DMS 273 (cell line): Measurements from ENCODE around the gene ACAP3.

Experiments
- DNase-seq: peaks from one replicate; lab custom pipeline; 2025; ENCODE audit not compliant: unreplicated experiment; lab: John Stamatoyannopoulos, UW

ACAP3 gene

DNA sequence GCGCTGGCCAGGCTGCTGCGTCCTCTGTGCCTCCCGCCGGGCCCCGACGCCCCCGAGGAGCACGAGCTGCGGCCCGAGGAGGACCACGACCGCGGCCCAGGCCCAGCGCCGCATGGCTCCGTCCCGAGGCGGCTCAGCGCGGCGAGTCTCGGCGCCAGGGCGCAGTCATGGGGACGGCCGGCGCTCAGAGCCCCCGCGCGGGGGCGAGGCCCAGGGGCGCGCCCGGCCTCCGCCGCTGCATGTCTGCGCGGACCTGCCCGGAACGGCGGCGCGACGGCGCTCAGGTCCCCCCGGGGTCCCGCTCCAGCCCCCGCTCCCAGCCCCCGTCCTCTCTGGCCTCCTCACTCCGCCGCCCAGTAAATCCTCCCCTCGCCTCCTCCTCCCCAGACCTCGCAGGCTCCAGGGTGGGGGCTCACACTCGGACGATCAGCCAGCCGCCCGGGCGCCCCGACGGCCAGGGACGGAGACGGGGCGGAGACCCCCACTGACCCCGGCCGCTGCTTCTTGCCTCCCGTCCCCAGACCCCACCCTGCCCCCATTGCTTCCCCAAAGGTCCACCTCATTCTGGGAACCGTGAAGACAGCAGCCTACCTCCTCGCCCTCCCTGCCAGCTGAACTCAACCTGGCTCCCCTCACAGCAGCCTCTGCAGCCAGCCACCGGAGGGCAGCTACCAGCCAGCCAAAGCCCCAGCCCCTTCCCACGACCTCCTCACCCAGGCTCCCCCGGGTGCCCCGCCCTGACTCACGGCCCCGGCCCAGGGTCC lies 61.0 kb downstream of the ACAP3 start, which contains the start of gene C1QTNF12:
TSS of gene C1QTNF12 (minus strand) at position 146 of the 764 bp plus-strand sequence. CDS start at position 114, 32 bp downstream.
- DNase-seq = peak; percentile 81

GRCh38 chr1:1245817-1246576 lies 61.7 kb downstream of the ACAP3 start:
- peak; percentile 76 for DNase-seq

DNA sequence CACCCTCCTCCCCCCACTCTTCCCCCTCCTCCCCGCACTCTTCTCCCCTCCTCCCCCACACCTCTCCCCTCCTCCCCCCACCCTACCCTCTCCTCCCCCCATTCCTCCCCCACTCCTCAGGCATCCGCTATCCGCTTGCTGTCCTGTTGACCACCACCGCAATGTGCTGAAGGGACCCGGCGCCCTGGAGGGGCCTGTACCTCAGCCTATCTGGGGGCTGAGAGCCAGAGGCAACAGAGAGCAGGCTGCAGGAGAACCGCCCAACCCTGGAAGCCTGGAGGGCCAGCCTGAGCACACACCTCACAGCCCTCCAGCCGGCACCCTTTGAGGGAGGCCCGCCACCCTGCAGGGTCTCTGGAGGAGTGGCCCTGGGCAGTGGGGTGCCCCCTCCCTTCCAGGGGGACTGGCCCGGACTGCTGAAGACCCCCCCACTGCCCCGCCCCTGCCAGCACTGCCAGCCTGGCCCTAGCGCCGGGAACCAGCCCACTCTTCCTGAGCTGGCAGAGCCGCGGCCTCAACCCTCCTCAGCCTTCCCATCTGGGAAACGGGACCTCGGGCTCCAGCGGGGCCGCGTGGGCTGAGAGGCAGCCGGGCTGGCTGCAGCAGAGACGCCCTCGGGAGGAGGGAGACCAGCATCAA lies 62.4 kb downstream of the ACAP3 start:
- peak; percentile 48 for DNase-seq

- peak; percentile 58 for DNase-seq
Observed at GRCh38 chr1:1244192-1244811, 63.4 kb downstream of the ACAP3 start.

- peak; percentile 54 for DNase-seq
Observed at GRCh38 chr1:1243807-1244191, 63.9 kb downstream of the ACAP3 start.

- no peak for DNase-seq
Observed at GRCh38 chr1:1243266-1243660, 64.5 kb downstream of the ACAP3 start.

DNA sequence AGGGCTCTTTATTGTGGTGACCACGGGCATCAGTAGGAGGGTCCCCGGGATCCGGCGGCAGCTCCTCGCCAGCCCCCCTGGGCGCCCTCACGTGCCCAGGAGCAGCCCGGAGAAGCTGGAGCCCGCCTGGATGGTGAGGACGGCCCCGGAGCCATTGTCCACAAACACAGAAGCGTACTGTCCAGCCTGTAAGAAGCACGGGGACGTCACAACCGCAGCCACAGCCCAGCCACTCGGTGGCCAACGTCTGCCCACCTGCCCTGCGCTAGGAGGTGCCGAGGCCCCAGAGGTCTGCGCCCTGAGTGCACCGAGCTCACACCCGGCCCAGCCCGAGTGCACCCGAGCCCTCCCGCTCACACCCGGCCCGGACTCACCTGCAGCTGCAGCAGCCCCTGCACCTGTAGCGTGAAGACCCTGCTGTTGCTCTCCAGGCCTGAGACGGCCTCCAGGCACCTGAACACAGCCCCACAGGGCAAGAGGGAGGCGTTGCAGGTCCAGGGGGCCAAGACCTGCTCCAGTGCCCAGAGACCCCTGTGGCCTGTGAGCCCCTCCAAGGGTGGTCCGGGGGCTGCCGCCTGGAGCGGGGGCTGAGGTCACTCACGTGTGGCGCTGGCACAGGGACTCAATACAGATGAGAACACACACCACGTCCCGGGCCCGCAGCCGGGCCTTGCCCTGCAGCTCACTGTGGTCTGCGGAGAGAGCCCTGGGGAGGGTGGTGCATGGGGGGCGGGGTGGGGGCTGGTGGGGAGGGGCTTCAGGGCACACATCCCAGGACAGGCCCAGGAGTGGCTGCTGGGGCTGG lies 65.1 kb downstream of the ACAP3 start:
- DNase-seq = peak; percentile 55
